ENCODE results near the gene CSTB.

DNA sequence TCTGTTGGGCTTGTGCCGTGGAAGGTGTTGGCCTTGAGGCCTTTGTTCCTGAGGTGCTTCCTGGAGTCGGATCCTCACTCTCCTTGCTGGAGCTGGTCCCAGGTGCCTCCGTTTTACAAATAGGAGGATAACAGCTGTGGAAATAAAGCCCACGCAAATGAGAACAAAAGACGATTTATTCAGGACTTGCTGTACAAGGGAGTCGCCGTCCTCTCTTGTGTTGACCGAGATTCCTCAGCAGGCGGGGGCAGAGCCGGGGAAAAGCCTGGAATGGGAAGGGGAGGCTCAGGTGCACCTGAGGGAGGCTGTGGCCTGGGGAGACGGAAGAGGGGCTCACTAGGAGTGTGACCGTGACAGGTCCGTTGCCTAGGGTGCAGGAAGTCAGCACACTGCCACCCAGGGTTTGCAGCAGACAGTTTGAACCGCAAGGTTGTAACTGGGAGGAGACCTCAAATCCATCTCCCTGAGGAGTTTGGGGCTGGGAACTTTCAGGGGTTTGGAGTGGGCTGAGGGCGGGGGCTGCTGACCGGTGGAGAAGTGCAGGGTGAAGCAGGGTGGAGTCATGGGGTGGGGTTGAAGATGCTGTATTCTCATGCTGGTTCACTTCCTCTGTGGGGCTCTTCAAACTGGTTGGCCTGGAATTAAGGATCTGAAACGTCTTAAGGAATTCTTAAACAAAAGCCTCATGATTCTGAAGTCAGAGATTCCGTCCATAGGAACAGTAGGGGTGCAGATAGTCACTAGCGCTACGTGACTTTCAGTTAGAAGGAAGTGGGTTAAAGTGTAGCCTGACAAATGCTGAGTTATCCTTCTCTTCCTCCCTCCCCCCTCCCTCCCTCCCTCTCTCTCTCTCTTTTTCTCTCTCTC is 2.6 kb upstream of the CSTB start:
- TF ChIP-seq POLR2A (IDR thresholded peaks at IDR 0.05) (no peak), CTCF (IDR thresholded peaks at IDR 0.05) (no peak)

All from tibial nerve (tissue), 3 donors.